Calu3 (cell line): Measurements from ENCODE around the gene DAGLA. TPM values are rescaled to one million over a fixed set of nuclear protein-coding genes. Genes with fewer than 3 reads are reported as not detected.

Experiments
- BruUV-seq: library from RNA; stranded (reverse); fragments of 400-500 nt; replicated peaks from 2 replicates; lab custom pipeline; 2021; lab: Mats Ljungman, UMichigan
- CTCF ChIA-PET: fragments of 300-600 bp; sonication (Branson Sonifier 250); formaldehyde crosslinking; loops from one replicate; lab custom pipeline; 2022; ENCODE audit warnings: antibody characterized with exemption; lab: Charles Lee
- DNase-seq: peaks from one replicate; pipeline ENCODE4 v3.0.0; 2022
- H3K27ac Mint-ChIP-seq: one replicate; pipeline ENCODE4 v1.8.0; 2022; ENCODE audit warnings: mixed read lengths; ENCODE audit not compliant: unreplicated experiment
- H3K27me3 Mint-ChIP-seq: one replicate; pipeline ENCODE4 v1.8.0; 2022; ENCODE audit warnings: mixed read lengths; ENCODE audit not compliant: unreplicated experiment
- H3K36me3 Mint-ChIP-seq: one replicate; pipeline ENCODE4 v1.8.0; 2022; ENCODE audit warnings: mild to moderate bottlenecking, moderate library complexity, mixed read lengths; ENCODE audit not compliant: insufficient read depth, unreplicated experiment
- H3K4me1 Mint-ChIP-seq: one replicate; pipeline ENCODE4 v1.8.0; 2022; ENCODE audit warnings: mild to moderate bottlenecking, low read depth, mixed read lengths; ENCODE audit not compliant: unreplicated experiment
- H3K4me3 Mint-ChIP-seq: one replicate; pipeline ENCODE4 v1.8.0; 2022; ENCODE audit warnings: mild to moderate bottlenecking, low read depth, moderate library complexity, mixed read lengths; ENCODE audit not compliant: unreplicated experiment
- H3K9me3 Mint-ChIP-seq: one replicate; pipeline ENCODE4 v1.8.0; 2022; ENCODE audit warnings: low read depth, mixed read lengths; ENCODE audit not compliant: unreplicated experiment
- CTCF ChIP-seq: fragments of 200-600 bp; IDR thresholded peaks from one replicate; pipeline ENCODE4 v1.8.0; 2022; ENCODE audit warnings: antibody characterized with exemption; ENCODE audit not compliant: unreplicated experiment
- intact Hi-C: fragments of 100-400 bp; cut with micrococcal nuclease; formaldehyde crosslinking; loops from one replicate; pipeline ENCODE4 v1.10.0; 2022; ENCODE audit not compliant: unreplicated experiment
- total RNA-seq: library from RNA; stranded (reverse); gene quantifications from 2 replicates; pipeline ENCODE4 v1.2.3, GENCODE V29; 2022

Gene DAGLA
- total RNA-seq, 1 experiment from 2014 or later = 7.5 TPM

- Mint-ChIP-seq H3K27ac (no peak overlapping the region), H3K4me3 (no peak overlapping the region), H3K9me3 (no peaks in the 10 kb centered on the region), H3K27me3 (peaks cover 16% of the 10 kb centered on the region), H3K36me3 (peaks cover 15% of the 10 kb centered on the region), H3K4me1 (peaks cover 16% of the 10 kb centered on the region)
- intact Hi-C loops = no loop called here
- no peak for TF ChIP-seq CTCF
- CTCF ChIA-PET = interaction anchor here (0.6 to 1.7 kb wide), 3 partner anchors 12 to 24 kb away, joined by 3 to 4 read pairs (median 3); no protein-coding TSS in a partner anchor
- no peak for DNase-seq
- BruUV-seq = no TSS peak
These were observed 2.9 kb downstream of the DAGLA start for GRCh38 chr11:61682906-61683675.

DNA sequence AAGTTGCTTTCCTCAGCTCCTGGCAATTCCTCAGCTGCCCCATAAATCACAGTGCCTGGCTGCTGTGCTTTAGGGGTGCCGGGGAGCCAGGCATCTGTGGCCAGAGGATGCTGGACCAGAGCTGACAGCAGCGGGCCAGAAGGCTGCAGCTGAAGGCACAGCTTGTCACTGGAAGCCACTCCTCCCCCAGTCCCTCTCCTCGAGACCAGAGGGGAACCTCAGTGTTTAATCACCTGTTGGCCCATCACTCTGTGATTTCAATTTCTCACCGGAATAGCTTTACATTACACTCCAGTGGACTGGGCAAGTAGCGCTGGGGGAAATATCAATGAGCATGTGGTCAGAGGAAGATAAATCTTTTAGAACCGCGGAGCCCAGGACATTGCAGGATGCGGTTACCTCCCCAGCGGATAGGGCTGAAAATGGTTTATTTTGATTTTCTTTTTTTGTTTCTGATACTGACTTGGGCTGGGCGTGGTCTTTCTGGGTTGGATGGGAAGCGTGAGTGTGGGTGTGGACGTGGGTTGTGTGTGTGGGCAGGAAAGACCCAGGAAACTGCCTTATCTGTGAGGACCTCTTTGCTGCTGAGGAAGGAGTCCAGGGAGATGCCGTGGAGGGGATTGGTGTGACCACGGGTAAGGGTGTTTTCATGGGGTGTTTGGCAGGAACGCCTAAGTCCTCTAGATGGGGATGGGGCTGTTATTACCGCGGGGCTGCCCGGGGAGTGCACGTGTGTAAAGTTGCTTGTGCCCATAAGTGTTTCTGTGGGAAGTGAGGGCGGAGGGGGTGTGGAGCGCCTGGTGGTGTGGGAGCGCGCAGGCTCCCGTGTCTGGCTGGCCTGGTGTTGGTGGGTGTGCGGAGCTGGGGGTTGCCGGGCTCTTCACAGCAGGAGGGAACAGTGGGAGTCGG lies 4.0 kb downstream of the DAGLA start:
- CTCF ChIA-PET = interaction anchor here (0.7 kb wide), 1 partner anchor 11 kb away, joined by 3 read pairs; no protein-coding TSS in a partner anchor
- no TSS peak for BruUV-seq

DNA sequence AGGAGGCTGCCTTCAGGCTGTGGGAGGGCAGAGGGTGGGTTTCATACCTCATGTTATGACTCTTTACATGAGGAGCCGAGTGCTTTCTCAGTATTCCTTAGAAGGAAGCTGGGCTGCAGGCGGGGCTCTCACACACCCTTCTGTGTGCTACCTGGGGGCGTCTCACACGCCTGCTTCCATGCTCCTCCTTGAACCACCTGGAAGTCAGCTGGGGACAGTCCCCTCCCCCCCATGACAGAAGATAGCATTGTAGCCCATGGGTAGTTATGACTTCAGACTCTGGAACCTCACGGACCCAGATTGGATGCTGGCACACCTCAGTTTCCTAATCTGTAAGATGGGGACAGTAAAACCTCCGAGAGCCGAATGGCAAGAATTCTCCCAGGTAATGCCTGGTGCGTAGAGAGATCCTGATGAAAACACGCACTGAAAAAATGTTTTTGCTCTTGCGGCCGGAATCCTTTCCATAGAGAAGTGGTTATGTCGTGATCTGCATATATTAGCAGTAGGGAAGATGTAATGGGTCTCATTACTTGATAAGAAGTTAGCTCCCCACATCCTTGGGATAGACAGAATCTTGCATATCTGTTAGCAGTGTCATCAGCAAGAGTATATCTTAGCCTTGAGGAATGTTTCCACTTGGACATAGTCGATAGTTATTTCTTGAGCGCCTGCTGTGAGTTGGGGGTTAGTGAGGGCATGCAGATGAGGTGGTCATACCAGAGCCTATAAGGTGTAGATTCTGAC lies 4.9 kb downstream of the DAGLA start:
- Mint-ChIP-seq H3K27ac (no peak overlapping the region), H3K27me3 (no peaks in the 10 kb centered on the region), H3K4me1 (peaks cover 24% of the 10 kb centered on the region), H3K9me3 (no peaks in the 10 kb centered on the region), H3K36me3 (peaks cover 13% of the 10 kb centered on the region), H3K4me3 (no peak overlapping the region)
- BruUV-seq = no TSS peak
- CTCF ChIA-PET = interaction anchor here (0.7 kb wide), 1 partner anchor 10 kb away, joined by 3 read pairs; no protein-coding TSS in a partner anchor
- no peak for TF ChIP-seq CTCF
- intact Hi-C loops = no loop called here
- no peak for DNase-seq

More for the DNA sequence above, 4.0 kb downstream of the DAGLA start:
- Mint-ChIP-seq H3K4me3 (no peak overlapping the region), H3K27me3 (peaks cover 4% of the 10 kb centered on the region), H3K27ac (no peak overlapping the region), H3K36me3 (peaks cover 15% of the 10 kb centered on the region), H3K4me1 (peaks cover 18% of the 10 kb centered on the region), H3K9me3 (no peaks in the 10 kb centered on the region)
- no peak for DNase-seq
- no peak for TF ChIP-seq CTCF
- intact Hi-C loops = no loop called here

GRCh38 chr11:61685617-61685967 lies 5.4 kb downstream of the DAGLA start:
- BruUV-seq = no TSS peak
- TF ChIP-seq CTCF = no peak
- intact Hi-C loops = no loop called here
- Mint-ChIP-seq H3K4me3 (no peak overlapping the region), H3K36me3 (peaks cover 7% of the 10 kb centered on the region), H3K9me3 (no peaks in the 10 kb centered on the region), H3K4me1 (peaks cover 25% of the 10 kb centered on the region), H3K27me3 (no peaks in the 10 kb centered on the region), H3K27ac (no peak overlapping the region)
- CTCF ChIA-PET = no interaction called here
- no peak for DNase-seq
